Ishikawa (cell line): ENCODE measurements around the gene KCTD11.

Experiments
- CEBPB ChIP-seq: IDR thresholded peaks from 2 replicates; pipeline ENCODE4 v1.6.1; 2012
- CREB1 ChIP-seq: IDR thresholded peaks from 2 replicates; pipeline ENCODE4 v1.6.1; 2012; ENCODE audit warnings: low read depth
- EGR1 ChIP-seq: IDR thresholded peaks from 2 replicates; pipeline ENCODE4 v1.6.1; 2012
- EP300 ChIP-seq: IDR thresholded peaks from 2 replicates; pipeline ENCODE4 v1.6.1; 2012; ENCODE audit warnings: borderline replicate concordance
- FOXM1 ChIP-seq: IDR thresholded peaks from 2 replicates; pipeline ENCODE4 v1.6.1; 2012; ENCODE audit warnings: low read depth, borderline replicate concordance
- MAX ChIP-seq: IDR thresholded peaks from 2 replicates; pipeline ENCODE4 v1.6.1; 2012
- NFIC ChIP-seq: IDR thresholded peaks from 2 replicates; pipeline ENCODE4 v1.6.1; 2012
- RAD21 ChIP-seq: IDR thresholded peaks from 2 replicates; pipeline ENCODE4 v1.6.1; 2012; ENCODE audit warnings: low read depth
- REST ChIP-seq: IDR thresholded peaks from 2 replicates; pipeline ENCODE4 v1.6.1; 2012; ENCODE audit warnings: low read depth, mild to moderate bottlenecking
- TAF1 ChIP-seq: IDR thresholded peaks from 2 replicates; pipeline ENCODE4 v1.6.1; 2012; ENCODE audit warnings: low read depth, mild to moderate bottlenecking
- TCF12 ChIP-seq: IDR thresholded peaks from 2 replicates; pipeline ENCODE4 v1.6.1; 2012; ENCODE audit warnings: low read depth
- TEAD4 ChIP-seq: IDR thresholded peaks from 2 replicates; pipeline ENCODE4 v1.6.1; 2012
- USF1 ChIP-seq: IDR thresholded peaks from 2 replicates; pipeline ENCODE4 v1.6.1; 2012
- YY1 ChIP-seq: IDR thresholded peaks from 2 replicates; pipeline ENCODE4 v1.6.1; 2012; ENCODE audit warnings: low read depth
- ZBTB7A ChIP-seq: IDR thresholded peaks from 2 replicates; pipeline ENCODE4 v1.6.1; 2012; ENCODE audit warnings: low read depth

KCTD11 gene

GRCh38 chr17:7347630-7348477 is 4.1 kb upstream of the KCTD11 start:
- TF ChIP-seq NFIC (no peak), USF1 (no peak)

GRCh38 chr17:7348478-7349242 is 3.3 kb upstream of the KCTD11 start:
- no peak for TF ChIP-seq EP300
- no peak for TF ChIP-seq EGR1
- TF ChIP-seq RAD21 = no peak
- TF ChIP-seq NFIC = no peak
- TF ChIP-seq CEBPB = no peak
- TF ChIP-seq USF1 = no peak
- no peak for TF ChIP-seq FOXM1
- no peak for TF ChIP-seq YY1
- TF ChIP-seq TAF1 = no peak
- no peak for TF ChIP-seq TCF12

GRCh38 chr17:7352503-7352889 is 534 bp downstream of the KCTD11 start:
- TF ChIP-seq USF1 = no peak
- TF ChIP-seq TAF1 = no peak
- TF ChIP-seq RAD21 = no peak
- no peak for TF ChIP-seq EP300
- TF ChIP-seq ZBTB7A = no peak
- TF ChIP-seq CEBPB = no peak
- no peak for TF ChIP-seq TCF12
- TF ChIP-seq EGR1 = no peak
- no peak for TF ChIP-seq NFIC
- no peak for TF ChIP-seq REST
- no peak for TF ChIP-seq FOXM1
- TF ChIP-seq MAX = no peak

GRCh38 chr17:7352910-7353635 is 1.1 kb downstream of the KCTD11 start:
- TF ChIP-seq EGR1 (no peak), ZBTB7A (no peak), TCF12 (no peak), NFIC (no peak), YY1 (no peak), FOXM1 (no peak), TAF1 (no peak), TEAD4 (no peak), MAX (no peak), CREB1 (no peak), RAD21 (no peak), USF1 (no peak), CEBPB (no peak), EP300 (no peak), REST (no peak)
